Measurements from ENCODE around the gene COL9A3.

COL9A3 gene

DNA sequence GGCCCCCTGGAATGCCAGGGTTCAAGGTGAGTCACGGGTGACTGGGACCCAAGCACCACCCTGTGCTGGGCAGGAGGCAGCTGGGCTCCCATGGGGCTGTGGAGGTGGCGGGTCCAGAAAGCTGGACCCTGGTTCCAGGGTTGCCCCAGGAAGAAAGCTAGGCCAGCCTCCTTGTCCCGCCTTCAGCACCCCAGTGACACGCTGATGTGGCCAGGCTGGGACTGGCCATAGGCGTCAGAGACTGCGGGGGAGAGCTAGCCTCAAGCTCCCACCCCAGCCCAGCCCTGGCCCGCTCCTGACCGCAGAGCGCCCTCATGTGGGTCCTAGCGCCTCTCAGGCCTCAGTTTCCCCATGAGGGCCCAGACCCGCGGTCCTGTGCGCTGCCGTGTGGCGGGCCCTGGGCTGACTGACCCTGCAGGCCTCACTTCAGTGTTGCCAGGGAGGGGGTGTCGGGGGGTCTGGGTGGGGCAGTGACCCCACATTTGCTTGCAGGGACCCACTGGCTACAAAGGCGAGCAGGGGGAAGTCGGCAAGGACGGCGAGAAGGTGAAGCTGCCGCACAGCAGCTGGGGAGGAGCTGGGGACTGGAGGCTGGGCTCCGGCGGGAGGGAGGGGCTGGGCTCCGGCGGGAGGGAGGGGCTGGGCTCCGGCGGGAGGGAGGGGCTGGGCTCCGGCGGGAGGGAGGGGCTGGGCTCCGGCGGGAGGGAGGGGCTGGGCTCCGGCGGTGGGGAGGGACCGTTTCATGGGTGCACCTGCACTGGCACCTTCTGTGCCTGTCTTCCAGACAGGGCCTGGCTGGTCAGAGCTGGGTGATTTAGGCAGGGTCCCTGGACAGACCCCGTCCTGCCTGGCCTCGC is 7.9 kb downstream of the COL9A3 start:
- no peak for DNase-seq

DNA sequence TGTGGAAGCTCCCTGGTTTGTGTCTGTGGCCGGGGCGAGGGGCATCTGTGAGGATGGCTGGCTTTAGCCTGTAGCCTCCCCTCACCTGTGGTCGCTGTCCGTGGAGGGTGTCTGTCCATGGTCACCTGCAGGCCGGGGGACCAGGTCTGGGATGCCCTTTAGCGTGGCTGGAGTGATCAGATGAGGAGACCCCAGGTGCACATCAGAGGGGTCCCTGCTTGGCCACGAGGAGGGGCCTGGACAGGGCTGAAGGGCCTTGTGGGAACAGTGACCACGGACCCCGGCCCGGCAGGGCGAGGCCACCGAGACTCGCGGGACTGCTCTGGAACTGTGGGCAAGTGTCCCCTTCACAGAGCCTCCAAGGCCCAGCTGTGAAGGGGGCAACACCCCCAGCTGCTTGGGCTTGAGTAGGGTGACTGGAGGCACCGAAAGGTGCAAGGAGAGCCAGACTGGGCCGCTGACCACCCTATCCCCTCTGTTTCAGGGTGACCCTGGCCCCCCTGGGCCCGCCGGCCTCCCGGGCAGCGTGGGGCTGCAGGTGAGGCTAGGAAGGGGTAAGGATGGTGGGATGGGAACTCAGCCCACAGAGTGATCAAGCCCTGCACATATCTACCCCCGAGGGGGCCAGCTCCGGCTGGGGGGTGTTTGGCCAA is 8.6 kb downstream of the COL9A3 start:
- DNase-seq: no peak

DNA sequence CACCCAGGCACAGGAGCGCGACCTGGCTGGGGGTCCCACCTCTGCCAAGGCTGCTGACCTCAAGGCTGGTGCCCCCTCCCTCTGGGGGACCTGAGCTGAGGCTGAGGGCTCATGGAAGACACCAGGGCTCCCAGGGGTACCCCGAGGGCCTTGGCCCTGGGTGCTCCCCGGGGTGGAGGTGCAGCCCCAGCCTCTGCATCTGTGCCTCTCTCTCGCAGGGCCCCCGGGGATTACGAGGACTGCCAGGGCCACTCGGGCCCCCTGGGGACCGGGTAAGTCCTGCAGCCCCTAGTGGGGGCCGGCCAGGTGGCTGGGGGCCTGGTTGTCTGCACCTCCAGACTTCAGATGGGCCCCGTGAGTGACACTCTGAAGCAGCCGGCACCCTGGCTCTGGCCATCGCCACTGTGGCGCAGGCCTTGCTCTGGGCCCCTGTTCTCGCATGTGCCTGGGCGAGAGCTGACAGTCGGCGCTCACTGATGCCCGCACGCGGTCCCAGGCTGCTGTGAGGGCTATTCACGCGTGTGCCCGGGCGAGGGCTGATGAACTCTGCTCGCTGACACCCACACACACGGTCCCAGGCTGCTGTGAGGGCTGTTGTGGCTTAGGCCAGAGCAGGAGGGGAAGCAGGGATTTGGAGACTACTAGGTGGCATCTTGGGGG is 9.3 kb downstream of the COL9A3 start:
- DNase-seq: no peak

DNA sequence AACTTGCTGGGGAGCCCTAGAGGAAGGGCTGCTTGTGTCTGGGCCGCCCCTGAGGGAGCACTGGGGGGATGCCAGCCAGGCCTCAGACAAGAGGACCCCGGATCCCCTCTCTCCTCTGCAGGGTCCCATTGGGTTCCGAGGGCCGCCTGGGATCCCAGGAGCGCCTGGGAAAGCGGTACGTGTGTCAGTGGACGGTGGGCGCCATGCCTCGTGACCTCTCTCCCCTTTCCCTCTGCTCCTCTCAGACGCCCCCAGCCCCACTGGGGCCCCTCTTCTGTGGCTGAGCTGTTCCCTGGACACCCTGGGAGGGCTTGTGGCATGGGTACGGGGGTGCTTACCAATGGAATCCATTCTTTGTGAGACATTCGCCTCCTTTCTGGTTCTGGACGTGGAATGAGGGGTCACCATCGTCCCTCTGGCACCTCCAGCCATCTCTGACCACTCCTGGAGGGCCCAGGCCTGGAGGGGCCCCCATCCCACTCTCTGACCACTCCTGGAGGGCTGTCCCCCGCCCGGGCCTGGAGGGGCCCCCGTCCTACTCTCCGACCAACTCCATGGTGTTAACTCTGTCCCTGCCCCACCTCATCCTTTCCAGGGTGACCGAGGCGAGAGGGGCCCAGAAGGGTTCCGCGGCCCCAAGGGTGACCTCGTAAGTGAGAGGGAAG is 9.9 kb downstream of the COL9A3 start:
- DNase-seq: no peak

DNA sequence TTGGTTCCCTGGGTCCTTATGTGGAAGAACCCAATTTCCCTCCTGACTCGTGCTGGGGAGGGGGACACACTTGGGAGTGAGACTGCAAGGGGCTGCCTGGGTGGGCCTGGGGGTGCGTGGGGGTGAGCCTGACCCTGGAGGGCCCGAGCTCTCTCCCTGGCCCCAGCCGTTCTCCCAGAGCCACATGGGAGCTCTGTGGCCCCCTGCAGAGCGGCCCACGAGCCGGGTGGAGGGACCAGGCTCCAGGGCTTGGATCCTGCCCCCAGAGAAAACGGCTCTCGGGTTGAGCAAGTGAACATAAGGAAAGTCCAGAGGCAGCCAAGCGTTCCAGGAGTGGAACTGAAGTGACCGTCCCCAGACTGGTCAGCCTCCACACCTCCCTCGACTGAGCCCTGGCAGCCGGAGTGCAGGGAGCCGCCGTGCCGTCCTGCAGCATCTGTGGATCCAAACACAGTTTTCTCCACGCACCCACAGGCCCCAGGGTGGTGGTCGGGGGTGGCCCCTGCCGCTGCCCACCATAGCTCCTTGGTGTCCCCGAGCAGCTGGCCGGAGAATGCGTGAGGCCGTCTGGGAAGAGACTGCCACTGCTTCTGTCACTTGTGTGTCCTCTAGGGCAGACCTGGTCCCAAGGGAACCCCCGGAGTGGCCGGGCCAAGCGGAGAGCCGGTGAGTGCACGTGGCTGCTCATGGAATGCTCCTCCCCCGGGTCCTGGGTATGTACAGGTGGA is 10.6 kb downstream of the COL9A3 start:
- DNase-seq: no peak

DNA sequence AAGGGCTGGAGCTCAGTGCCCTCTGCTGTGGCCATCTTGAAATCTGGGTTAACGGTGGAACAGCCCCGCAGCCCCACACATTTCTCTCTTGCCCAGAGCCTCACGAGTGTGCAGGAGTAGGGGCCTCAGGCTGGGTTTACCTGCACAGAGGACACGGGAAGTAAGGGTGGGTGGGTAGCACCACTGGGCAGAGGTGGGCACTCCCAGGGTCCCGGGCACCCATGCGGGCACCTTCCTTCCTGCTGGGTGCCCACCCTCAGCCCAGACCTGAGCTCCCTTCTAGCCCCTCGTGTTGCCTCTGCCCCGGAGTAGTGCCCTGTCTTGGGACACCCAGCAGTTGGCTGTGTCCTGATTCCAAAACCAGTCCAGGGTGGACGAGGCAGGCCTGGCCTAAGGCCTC is 11.2 kb downstream of the COL9A3 start:
- no peak for DNase-seq

DNA sequence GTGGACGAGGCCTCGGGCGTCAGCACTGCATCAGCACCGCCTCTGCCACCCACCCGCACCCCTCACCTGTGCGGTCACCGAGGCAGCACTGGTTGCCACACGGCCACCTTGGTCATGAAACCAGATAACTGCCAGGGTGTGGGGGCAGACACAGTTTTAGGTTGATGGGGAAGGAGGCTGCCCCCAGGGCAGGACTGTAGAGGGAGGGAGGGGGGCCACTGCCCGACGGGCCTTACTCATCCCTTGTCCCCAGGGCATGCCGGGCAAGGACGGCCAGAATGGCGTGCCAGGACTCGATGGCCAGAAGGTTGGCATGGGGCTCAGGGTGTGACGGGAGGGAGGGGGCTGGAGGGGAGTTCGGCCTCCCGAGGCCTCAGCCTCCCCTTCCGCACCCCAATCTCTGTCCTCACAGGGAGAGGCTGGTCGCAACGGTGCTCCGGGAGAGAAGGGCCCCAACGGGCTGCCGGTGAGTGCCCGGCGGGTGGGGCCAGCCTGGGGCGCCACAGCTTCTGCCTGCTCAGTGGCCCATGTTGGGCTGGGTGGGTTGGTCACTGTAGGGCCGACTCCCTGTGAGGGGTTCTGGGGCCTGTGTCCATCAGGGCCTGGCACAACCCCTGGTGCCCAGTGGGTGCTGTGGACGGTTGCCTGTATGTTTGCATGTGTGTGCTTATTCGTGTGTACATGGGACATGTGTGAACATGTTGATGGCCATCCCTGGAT is 11.8 kb downstream of the COL9A3 start:
- no peak for DNase-seq

DNA sequence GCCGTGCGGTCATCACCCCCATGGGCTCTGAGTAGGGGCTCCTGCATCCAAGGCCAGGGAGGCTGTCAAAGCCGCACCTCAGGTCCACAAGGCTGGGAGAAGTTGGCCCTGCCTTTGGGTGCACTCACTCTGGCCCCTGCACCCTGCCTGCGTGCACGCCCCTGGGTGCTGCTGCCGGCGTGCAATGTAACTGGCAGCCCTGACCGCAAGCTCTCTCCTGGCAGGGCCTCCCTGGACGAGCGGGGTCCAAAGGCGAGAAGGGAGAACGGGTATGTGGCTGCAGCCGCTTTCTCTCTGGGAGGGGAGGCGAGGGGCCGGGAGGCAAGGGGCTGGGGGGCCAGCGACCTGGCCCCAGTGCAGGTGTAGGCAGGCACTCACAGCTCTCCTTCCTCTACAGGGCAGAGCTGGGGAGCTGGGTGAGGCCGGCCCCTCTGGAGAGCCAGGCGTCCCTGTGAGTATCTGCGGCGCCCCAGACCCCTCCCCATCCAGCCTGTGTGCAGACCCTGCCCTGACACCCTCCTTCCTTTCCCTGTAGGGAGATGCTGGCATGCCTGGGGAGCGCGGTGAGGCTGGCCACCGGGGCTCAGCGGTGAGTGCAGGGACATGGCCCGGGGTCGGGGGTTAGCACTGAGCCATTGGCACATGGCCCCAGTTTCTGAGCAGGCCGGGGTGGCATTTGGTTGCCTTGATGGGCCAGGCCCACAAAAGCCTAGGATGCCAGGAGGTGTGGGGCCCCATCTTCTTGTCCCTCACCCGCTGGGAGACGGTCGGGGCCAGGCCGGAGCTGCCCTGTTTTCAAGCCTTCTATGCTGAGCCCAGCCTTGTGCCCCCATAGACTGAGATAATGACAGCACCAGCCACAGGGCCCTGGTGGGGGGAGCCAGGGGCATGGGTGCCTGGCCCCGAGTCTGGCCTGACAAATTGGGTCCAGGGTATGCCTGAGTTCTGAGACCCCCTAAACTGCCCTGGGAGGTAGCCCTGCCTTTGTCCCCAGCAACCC is 12.7 kb downstream of the COL9A3 start:
- DNase-seq: no peak

DNA sequence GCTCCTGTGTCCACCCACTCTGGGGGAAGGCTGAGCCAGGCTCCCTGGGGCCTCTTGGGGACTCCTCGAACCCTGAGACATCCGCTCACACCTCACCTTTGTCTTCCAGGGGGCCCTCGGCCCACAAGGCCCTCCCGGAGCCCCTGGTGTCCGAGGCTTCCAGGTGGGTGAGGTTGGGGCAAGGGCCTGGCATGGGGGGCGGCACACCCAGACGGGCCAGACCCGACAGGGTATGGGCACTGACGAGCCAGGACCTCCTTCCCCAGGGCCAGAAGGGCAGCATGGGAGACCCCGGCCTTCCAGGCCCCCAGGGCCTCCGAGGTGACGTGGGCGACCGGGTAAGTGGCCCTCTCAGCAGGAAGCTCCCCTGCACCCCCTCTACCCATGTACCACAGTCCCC is 13.4 kb downstream of the COL9A3 start:
- no peak for DNase-seq

DNA sequence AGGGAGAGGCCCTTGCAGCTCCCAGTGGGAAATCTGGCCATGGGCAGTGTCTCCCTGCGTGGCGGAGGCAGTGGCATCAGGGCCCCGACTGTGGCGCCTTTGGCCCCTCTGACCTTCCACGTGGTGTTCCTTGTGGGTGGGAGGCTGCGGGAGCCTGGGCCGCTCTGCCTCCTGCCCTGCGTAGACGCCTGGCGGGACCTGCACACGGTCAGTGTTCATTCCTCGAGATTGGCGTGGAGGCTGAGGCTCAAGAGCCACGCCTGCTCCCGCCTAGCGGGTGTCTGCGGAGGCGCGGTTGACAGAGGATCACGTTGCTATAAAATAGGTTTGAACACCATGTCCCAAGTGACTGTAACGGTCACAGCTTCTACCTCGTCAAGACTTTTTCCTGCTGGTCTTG is 14.0 kb downstream of the COL9A3 start:
- no peak for DNase-seq

DNA sequence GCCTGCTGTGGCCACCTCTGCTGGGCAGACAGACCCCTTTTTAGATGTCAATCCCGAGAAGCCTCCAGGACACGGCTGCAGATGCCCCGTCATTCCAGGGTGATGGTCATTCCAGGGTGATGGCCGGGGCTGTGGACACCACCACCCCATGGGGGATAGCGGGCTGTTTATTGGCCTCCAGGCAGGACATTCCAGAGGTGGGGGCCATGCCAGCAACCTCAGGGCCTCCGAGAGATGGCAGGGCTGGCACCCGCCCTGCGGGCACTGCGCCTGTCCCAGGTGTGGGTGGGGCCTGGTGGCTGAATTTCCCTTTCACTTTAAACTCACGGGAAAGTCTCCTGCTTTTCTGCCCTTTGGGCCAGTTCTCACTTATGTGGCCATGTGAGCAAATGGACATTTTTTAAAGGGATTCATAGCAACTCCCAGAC is 14.5 kb downstream of the COL9A3 start:
- peak; percentile 47 for DNase-seq

DNA sequence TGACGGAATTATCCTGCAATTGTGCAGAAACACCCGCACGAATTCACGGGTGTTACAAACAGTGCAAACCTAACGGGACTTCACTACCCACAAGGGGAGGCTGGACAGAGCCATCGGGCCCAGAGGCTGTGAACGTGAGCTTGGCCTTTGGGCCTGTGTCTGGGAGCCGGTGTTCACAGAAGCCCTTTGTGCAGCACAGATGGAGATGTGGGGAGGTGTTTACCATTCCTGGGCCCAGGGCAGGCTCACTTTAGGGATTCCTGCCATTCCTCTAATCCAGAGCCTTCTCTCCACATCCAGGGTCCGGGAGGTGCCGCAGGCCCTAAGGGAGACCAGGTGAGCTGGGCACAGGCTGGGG is 15.0 kb downstream of the COL9A3 start:
- no peak for DNase-seq

DNA sequence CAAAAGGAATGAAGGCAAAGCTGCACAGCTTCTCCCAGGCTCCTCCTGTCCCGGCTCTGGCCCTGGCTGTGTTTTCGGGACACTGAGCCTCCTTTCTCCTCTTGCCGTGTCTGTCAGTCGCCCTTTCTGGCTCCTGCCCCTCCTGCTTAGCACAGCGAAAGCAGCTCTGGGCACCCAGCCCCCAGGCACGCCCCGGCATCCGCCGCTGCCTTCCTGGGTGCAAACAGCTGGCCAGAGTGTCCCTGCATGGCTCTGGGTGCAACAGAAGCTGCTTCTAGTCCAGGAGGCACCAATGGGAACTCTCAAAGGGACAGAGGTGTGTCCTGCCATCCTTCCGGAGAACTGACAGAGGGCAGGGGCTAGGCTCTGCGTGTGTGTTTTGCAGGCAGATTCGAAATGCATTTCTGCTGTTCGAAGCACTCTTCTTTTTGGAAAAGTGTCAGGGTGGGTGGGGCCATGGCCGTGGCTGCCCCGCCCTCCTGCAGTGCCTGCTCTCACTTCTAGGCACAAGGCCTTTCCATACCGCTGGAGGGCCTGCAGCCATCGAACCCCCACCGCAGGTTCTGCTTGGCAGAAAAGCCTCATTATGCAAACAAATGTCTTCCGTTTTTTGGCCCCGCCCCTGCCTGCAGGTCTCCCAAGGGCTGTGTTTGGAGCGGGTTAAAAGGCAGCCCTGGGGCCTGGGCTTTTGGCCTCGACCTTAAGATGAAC is 15.5 kb downstream of the COL9A3 start:
- DNase-seq: peak; percentile 65

DNA sequence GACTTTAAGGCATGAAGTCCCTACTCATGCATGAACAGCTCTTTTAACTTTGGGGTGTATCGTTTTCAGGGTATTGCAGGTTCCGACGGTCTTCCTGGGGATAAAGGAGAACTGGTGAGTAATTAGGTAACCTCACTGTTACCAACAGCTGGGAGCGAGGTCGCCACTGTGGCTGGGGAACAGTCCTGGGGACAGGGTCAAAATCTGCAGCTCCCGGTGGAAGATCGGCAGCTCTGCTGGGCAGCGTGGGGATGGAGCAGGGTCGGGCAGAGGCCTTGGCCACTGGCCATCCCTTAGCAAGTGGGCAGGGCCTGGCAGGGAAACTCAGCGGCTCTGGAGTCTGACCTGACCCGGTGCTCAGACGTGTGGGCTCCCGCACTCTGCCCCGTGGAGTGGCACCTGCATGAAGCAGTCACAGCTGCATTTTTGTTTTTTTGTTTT is 16.1 kb downstream of the COL9A3 start:
- DNase-seq: peak; percentile 45

DNA sequence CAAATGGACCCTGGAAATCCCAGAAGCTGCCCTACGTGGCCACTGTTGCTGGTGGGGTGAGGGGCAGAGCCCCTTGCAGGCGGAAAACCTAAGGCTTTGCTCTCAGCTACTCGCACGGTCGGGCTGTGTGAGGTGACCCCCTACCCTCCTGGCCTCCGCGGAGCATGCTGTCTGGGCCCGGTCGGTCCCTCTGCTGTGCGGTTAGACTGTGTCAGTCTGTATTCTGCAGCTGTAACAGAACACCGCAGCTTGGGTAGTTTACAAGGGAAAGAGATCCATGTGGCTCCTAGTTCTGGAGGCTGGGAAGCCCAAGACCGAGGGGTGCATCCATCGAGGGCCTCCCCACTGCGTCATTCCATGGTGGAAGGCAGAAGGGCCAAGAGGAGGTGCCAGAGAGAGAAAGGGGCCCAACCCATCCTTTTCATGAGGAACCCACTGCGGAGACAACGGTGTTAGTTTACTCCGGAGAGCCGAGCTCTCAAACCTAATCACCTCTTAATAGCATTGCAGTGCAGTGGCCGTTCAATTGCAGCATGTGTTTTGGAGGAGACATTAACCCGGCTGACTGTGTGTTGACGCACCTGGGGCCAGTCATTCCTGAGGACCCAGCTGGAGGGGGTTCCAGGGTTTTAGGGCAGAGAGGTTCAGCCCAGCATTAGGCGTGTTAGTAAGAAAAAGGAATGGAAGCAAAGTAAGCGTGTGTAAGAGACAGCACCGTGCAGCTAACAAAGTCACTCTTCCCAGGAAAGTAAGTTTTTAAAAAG is 18.3 kb downstream of the COL9A3 start:
- DNase-seq: no peak

DNA sequence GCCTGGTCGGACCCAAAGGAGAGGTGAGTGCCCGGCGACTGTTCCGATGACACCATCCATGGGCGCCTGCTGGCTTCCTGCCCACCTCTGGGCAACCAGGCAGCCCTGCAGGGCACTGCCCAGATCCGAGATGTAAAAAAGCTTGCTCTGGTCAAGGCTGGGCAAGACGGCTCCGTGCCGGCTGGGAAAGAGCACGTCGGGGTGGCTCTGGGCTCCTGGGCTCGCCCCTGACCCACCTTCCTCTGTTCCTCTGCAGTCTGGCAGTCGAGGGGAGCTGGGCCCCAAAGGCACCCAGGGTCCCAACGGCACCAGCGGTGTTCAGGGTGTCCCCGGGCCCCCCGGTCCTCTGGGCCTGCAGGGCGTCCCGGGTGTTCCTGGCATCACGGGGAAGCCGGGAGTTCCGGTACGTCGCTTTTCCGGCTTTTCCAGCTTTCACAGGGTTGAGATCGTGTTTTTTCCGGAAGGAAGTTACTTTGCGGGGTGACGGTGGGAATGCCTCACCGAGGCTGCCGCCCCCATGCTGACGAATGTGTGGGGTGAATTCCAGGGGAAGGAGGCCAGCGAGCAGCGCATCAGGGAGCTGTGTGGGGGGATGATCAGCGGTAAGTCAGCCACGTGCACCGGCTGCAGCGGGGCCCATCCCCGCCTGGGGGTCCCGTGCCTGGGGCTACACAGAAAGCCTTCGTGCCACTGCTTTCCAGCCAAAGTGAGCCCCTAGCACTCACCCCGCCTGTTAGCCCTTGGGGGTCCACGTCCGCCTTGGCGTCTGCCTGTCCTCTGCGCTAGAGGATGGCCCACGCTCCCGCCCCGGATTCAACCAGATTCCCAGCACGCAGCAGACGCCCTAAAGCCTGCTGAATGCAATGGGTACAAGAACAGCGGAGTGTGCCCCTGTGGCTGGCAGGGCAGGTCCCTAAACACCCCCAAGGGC is 19.3 kb downstream of the COL9A3 start:
- DNase-seq: no peak

DNA sequence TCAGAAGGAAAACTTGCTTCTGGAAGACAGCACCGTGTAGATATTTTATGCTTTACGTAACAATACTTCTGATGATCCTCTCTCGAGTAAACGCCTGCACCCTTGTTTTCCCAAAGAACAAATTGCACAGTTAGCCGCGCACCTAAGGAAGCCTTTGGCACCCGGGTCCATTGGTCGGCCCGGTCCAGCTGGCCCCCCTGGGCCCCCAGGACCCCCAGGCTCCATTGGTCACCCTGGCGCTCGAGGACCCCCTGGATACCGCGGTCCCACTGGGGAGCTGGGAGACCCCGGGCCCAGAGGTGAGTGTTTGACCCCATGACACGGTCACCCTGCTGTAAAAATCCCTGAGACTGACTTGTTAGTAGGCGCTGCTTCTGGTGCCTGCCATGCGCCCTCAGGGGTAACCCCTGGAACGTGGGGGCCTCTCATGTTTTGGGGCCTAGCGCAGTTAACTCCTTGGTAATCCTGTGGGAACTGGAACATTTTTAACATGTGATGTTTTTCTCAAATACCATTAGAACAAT is 20.2 kb downstream of the COL9A3 start:
- DNase-seq: no peak

DNA sequence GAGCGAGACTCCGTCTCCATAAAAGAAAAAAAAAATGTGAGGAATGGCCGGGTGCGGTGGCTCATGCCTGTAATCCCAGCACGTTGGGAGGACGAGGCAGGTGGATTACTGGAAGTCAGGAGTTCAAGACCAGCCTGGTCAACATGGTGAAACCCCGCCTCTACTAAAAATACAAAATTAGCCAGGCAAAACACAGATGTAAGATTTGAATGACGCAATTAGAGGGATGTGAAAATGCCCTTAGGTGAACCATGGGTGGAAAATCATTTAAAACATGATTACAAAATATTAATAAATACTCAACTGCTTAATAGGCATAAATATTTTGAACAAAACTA is 20.9 kb downstream of the COL9A3 start:
- DNase-seq: no peak
